Measurements from ENCODE around the gene CAMK4.

DNA sequence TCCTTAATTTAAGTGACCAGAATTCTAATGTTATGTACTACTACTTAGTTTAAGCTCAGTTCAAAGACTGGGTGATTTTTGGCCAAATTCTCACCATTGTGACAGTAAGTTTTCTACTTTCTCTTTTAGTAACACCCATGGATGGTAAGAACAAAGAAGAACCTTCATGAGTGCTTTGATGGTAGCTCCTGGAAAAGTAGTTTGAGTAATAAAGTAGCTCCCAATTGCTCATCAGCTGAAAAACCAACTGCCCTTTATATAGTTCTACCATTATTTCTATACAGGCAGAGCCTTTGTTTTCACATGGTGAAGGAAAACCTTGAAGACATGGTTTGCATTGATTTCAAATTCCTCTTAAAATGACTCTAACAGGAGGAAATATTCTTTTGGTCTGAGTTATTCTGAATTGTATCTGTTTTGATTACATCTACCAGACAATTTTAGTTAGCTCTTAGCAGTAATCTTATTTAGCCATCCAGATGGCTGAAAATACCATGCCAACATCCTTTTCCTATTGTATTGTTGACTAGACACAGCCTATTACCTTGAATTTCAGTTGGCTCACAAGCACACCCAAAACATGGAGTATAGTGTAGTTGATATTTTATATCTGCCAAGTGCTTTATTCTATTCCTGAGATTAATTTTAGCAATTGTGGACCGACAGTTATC is 311.8 kb downstream of the CAMK4 start:
- TF ChIP-seq POLR2A (IDR thresholded peaks at IDR 0.05) = no peak
- no peak for TF ChIP-seq CTCF (IDR thresholded peaks at IDR 0.05)

Measured in tibial nerve (tissue), 3 donors.